Measurements from ENCODE around the gene CEP131.

The CEP131 gene

GRCh38 chr17:81222906-81223761, at the start of gene CEP131:
Gene CEP131 (minus strand): TSS chr17:81222965. CDS start chr17:81220056, 2,909 bp downstream.
- DNase-seq (ENCODE audit: low read depth in 2 of 3, low spot score in 1 of 3), result peak; percentile 99 to 100 (median 99)

- no peak for DNase-seq (ENCODE audit: low read depth in 2 of 3, low spot score in 1 of 3)
These were observed 48.5 kb upstream of the CEP131 start for GRCh38 chr17:81271226-81271625.

- DNase-seq (ENCODE audit: low read depth in 2 of 3, low spot score in 1 of 3), result no peak
These were observed 47.5 kb upstream of the CEP131 start for GRCh38 chr17:81270279-81270678.

DNA sequence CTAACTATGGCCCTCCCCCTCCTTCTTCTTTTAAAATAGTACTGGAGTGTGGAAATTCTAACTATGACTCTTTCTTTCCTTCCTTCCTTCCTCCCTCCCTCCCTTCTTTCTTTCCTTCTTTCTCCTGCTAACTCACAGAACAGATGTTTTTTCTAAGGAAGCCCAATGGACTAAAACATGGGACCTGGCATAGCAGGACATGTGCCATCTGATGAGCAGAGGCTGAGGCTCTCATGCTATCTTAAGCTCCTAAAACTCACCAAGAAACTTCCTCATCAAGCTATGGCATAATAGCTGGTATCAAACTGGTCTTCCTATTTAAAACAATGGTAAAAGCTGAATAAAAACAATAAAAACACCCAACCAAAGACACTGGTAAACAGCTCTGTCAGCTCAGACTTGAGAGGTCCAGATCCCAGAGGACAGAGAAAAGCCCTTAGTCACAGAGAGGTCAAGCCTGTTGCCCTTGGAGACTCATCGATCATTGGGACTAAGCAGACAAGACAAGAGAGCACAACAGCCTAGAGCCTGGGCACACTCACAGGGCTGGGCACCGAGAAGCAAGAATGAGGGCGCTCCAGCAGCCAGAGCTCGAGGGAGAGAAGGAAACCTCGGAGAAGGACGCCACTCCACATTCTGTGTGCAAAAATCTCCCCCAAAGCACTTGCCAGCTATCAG, 44.8 kb upstream of the CEP131 start:
- no peak for DNase-seq (ENCODE audit: low read depth in 2 of 3, low spot score in 1 of 3)

- no peak for DNase-seq (ENCODE audit: low read depth in 2 of 3, low spot score in 1 of 3)
These were observed 42.8 kb upstream of the CEP131 start for GRCh38 chr17:81265576-81265975.

- DNase-seq (ENCODE audit: low read depth in 2 of 3, low spot score in 1 of 3), result no peak
These were observed 41.9 kb upstream of the CEP131 start for GRCh38 chr17:81264640-81265039.

GRCh38 chr17:81263371-81264181, 40.8 kb upstream of the CEP131 start:
- no peak for DNase-seq (ENCODE audit: low read depth in 2 of 3, low spot score in 1 of 3)

DNA sequence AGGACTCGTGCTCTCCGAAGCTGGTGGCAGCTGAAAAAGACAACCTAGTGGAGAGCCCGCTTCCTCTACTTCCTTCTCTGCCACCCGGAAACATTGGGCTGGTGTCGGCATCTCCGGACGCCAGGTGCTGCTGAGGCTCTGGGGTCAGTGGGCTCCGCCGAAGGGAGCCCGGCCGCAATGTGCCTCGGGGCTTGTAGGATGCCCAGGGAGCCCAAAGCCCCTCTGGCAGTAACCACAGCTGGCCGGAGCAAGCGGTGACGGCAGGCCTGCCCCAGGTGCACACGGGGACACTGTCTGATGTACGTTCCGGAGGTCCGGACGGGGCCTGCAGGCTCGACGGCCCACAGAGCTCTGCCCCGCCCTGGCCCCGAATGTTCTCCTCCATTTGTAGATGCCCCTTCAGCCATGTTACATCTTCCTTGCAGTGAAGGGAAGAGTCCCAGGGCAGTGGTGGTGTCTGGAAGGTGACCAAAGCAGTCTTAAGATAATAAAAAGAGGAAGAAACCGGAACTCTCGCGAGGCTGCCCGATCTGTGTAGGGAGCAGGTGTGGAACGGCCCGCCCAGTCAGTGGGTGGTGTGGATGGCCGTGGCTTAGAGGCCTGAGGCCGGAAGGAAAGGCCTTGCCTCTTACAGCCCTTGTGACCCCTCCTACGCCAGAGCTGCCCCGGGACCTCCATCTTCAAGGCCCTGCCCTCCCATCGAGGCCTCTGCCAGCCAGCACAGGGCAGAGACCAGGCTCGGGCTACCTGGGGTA, 39.0 kb upstream of the CEP131 start:
- DNase-seq (ENCODE audit: low read depth in 2 of 3, low spot score in 1 of 3), result no peak

DNA sequence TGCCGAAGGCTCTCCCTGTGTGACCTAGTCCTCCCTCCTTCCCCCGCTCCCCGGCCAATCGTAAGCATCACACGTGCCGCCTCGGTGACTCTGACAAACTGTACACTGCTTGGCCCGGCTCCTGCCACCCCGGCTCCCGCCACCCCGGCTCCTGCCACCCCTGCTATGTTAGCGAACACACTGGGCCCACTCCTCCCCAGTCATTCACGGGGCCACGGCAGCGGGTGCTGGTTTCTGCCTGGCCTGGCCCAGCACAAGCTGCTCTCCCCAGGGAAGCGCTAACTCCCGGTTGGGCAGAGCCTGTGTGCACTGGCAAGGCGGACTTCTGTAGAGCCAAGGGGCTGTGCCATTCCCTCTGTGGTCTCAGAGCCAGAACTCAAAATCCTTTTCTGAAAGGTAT, 38.3 kb upstream of the CEP131 start:
- no peak for DNase-seq (ENCODE audit: low read depth in 2 of 3, low spot score in 1 of 3)

DNA sequence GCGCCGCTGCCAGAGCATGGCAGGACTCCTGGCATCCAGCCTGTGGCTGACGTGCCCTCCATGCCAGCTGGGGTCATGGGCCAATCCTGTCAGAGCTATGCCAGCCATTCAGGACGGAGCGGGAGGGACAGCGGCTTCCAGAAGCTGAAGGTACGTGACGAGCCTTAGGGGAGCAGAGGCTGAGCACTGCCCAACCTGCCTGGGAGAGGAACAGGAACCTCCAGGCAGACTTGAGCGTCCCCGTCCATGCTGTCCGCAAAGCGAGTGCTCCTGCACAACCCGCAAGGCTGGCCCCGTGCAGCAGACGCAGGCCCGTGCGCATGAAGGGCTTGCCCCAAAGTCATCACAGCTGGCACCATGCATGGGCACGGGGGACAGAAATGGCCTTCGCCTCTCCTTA, 37.9 kb upstream of the CEP131 start:
- DNase-seq (ENCODE audit: low read depth in 2 of 3, low spot score in 1 of 3), result no peak

DNA sequence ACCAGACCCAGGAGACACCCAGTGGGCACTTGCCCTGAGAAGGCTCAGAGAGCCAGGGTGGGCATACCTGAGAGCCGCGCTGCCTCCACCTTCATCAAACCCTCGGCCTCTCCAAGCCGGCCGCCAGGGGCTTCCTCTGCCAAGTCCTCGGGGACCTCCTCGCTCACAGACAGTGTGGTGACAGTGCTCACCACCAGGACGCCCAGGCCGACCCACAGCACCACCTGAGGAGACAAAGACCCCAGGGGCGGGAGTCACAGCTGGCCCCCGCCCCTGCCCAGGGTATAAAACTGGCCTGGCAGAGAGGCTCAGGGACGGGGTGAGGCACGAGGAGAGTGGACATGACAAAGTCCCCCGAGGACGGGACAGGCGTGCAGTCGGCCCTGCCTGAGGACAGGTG, 37.4 kb upstream of the CEP131 start:
- no peak for DNase-seq (ENCODE audit: low read depth in 2 of 3, low spot score in 1 of 3)

DNA sequence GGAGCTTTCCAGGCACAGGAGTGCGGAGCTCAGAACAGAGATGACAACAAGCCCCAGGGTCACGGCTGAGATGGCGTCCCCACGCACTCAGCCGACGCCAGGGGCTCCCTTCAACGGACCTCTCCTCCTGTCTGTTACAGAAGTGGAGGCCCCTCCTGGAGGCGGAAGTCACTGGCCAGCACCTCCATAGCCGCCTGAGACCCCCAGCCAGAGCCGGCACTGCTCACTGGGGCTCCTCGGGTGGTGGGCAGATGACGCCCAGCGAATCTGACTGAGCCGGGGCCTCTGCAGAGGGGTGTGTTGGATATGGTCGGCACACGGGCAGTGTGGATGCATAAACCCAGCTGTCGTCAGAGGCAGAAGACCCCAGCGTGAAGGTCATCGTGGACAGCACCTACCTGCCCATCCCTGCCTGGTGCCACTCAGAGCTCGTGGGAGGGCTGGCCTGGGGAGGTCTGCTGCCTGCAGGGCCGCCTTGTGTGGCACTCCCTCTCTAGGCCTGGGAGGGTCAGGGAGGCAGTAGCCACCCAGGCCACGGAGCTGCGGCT, 36.4 kb upstream of the CEP131 start:
- DNase-seq (ENCODE audit: low read depth in 2 of 3, low spot score in 1 of 3), result no peak

- DNase-seq (ENCODE audit: low read depth in 2 of 3, low spot score in 1 of 3), result no peak
These were observed 35.5 kb upstream of the CEP131 start for GRCh38 chr17:81258292-81258691.

DNA sequence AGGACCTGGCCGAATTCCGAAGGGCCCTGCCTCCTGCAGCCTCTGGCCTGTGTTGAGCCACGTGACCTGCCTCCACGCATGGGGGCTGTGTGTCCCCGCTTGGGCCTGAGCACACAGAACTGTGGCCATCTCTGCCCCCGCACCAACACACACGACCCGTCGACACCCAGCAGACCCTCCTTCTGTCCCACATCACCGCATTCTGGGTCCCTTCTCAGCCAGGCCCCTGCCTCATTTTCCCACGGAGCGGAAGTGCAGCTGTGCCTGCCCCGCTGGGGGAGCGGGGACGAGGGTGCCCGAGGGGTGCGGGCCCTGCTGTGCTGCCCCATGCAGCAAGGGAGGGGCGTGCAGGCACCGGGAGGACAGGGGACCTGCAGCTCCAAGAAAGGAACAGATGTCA, 34.8 kb upstream of the CEP131 start:
- DNase-seq (ENCODE audit: low read depth in 2 of 3, low spot score in 1 of 3), result no peak

DNA sequence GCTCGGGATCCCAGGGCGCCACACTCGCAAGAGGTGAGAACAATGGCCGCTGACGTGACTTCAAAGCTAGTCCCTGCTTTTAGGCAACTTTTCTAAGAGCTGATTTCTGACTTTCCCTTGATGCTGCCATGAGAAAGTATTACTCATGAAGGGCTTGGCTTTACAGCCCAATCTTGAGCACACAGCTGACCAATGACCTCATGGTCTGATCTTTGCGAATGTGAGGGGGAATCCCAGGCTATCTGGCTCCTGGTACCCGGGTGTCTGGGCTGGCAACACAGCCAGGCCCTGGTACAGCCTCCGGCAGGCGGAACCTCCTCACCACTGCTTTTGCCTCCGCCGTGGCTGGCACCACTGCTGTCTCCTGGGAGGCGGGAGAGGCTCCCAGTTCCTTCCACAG, 33.9 kb upstream of the CEP131 start:
- no peak for DNase-seq (ENCODE audit: low read depth in 2 of 3, low spot score in 1 of 3)

- DNase-seq (ENCODE audit: low read depth in 2 of 3, low spot score in 1 of 3), result no peak
These were observed 32.4 kb upstream of the CEP131 start for GRCh38 chr17:81254955-81255717.

- DNase-seq (ENCODE audit: low read depth in 2 of 3, low spot score in 1 of 3), result peak; percentile 26 to 54 (median 30)
These were observed 30.8 kb upstream of the CEP131 start for GRCh38 chr17:81253358-81254131.

- no peak for DNase-seq (ENCODE audit: low read depth in 2 of 3, low spot score in 1 of 3)
These were observed 30.2 kb upstream of the CEP131 start for GRCh38 chr17:81252987-81253329.

GRCh38 chr17:81252326-81252986, 29.7 kb upstream of the CEP131 start:
- no peak for DNase-seq (ENCODE audit: low read depth in 2 of 3, low spot score in 1 of 3)
